IMR-90 (cell line): ENCODE results near the gene ZNF366. TPM values are rescaled to one million over a fixed set of nuclear protein-coding genes. Genes with fewer than 3 reads are reported as not detected.

Experiments
- ATAC-seq: fragments of 200-7000 bp; cut with Tn5 transposase; 2 replicates; pipeline ENCODE4 v1.9.1; 2020; ENCODE audit warnings: low read depth, mild to moderate bottlenecking, moderate library complexity
- BruUV-seq: library from RNA; stranded (reverse); fragments of 400-500 nt; replicated peaks from 2 replicates; lab custom pipeline; 2021; lab: Mats Ljungman, UMichigan
- CTCF ChIA-PET: fragments of 300-600 bp; formaldehyde crosslinking; extraction: SDS; loops from one replicate; lab custom pipeline; 2021; ENCODE audit warnings: antibody characterized with exemption; lab: Yijun Ruan, JAX
- POLR2A ChIA-PET: fragments of 300-600 bp; sonication (Branson Sonifier 250); formaldehyde crosslinking; loops from one replicate; lab custom pipeline; 2022; ENCODE audit warnings: antibody characterized with exemption; ENCODE audit not compliant: unreplicated experiment; lab: Charles Lee
- DNase-seq: peaks from one replicate; pipeline ENCODE4 v3.0.0; 2013
- H2AFZ ChIP-seq: replicated peaks from 2 replicates; pipeline ENCODE3; 2013; ENCODE audit warnings: low read length, mild to moderate bottlenecking; ENCODE audit not compliant: poor library complexity
- H2AK5ac ChIP-seq: 2 replicates; pipeline ENCODE4 v1.6.1; 2013; ENCODE audit warnings: low read depth, low read length, inconsistent platforms
- H2AK9ac ChIP-seq: replicated peaks from 2 replicates; pipeline ENCODE3; 2013; ENCODE audit warnings: mild to moderate bottlenecking, low read depth, low read length, moderate library complexity; ENCODE audit not compliant: poor library complexity
- H2BK120ac ChIP-seq: 2 replicates; pipeline ENCODE4 v1.6.1; 2013; ENCODE audit warnings: low read depth, low read length, inconsistent platforms
- H2BK15ac ChIP-seq: 3 replicates; pipeline ENCODE4 v1.6.1; 2013; ENCODE audit warnings: low read depth, low read length, inconsistent platforms
- H2BK20ac ChIP-seq: 2 replicates; pipeline ENCODE4 v1.6.1; 2013; ENCODE audit warnings: low read depth, mild to moderate bottlenecking, inconsistent platforms, low read length, moderate library complexity
- H2BK5ac ChIP-seq: 2 replicates; pipeline ENCODE4 v1.6.1; 2013; ENCODE audit warnings: mild to moderate bottlenecking, low read depth, low read length, inconsistent platforms; ENCODE audit not compliant: poor library complexity, severe bottlenecking
- H3K14ac ChIP-seq: replicated peaks from 2 replicates; pipeline ENCODE4 v1.6.1; 2013; ENCODE audit warnings: low read depth, low read length, inconsistent platforms
- H3K18ac ChIP-seq: 2 replicates; pipeline ENCODE4 v1.6.1; 2013; ENCODE audit warnings: low read depth, low read length, control low read depth
- H3K23ac ChIP-seq: 2 replicates; pipeline ENCODE4 v1.6.1; 2013; ENCODE audit warnings: low read depth, low read length, inconsistent platforms
- H3K27ac ChIP-seq: 2 replicates; pipeline ENCODE4 v1.5.1; 2013; ENCODE audit warnings: mild to moderate bottlenecking, control low read depth, low read length; ENCODE audit not compliant: insufficient read depth
- H3K27me3 ChIP-seq: 2 replicates; pipeline ENCODE4 v1.6.1; 2013; ENCODE audit warnings: low read length; ENCODE audit not compliant: control insufficient read depth, insufficient read depth
- H3K36me3 ChIP-seq: 2 replicates; pipeline ENCODE4 v1.6.1; 2013; ENCODE audit warnings: low read length, mixed read lengths; ENCODE audit not compliant: control insufficient read depth, insufficient read depth
- H3K4ac ChIP-seq: 2 replicates; pipeline ENCODE4 v1.6.1; 2013; ENCODE audit warnings: low read depth, low read length, inconsistent platforms
- H3K4me1 ChIP-seq: 2 replicates; pipeline ENCODE4 v1.6.1; 2013; ENCODE audit warnings: low read length, mixed read lengths; ENCODE audit not compliant: control insufficient read depth, insufficient read depth
- H3K4me2 ChIP-seq: 2 replicates; pipeline ENCODE4 v1.6.1; 2013; ENCODE audit warnings: low read depth, mild to moderate bottlenecking, control low read depth, low read length, moderate library complexity
- H3K4me3 ChIP-seq: 2 replicates; pipeline ENCODE4 v1.5.1; 2013; ENCODE audit warnings: low read depth, mild to moderate bottlenecking, control low read depth, low read length, moderate library complexity; ENCODE audit not compliant: insufficient read depth
- H3K56ac ChIP-seq: 2 replicates; pipeline ENCODE4 v1.6.1; 2013; ENCODE audit warnings: low read length, inconsistent platforms; ENCODE audit not compliant: insufficient read depth; ENCODE audit errors: extremely low read depth
- H3K79me1 ChIP-seq, 2 experiments: 2 replicates each; pipeline ENCODE4 v1.6.1; 2013; ENCODE audit warnings: low read length in 2 of 2, inconsistent platforms in 1 of 2, low read depth in 1 of 2
- H3K9ac ChIP-seq: 2 replicates; pipeline ENCODE4 v1.6.1; 2013; ENCODE audit warnings: low read depth, low read length, control low read depth
- H3K9me1 ChIP-seq: 2 replicates; pipeline ENCODE4 v1.6.1; 2013; ENCODE audit warnings: low read length, inconsistent platforms; ENCODE audit not compliant: insufficient read depth
- H3K9me3 ChIP-seq: 2 replicates; pipeline ENCODE4 v1.6.1; 2013; ENCODE audit warnings: low read length; ENCODE audit not compliant: control insufficient read depth, insufficient read depth
- H4K20me1 ChIP-seq: 2 replicates; pipeline ENCODE4 v1.6.1; 2013; ENCODE audit warnings: low read length, inconsistent platforms; ENCODE audit not compliant: insufficient read depth
- H4K5ac ChIP-seq: 2 replicates; pipeline ENCODE4 v1.6.1; 2013; ENCODE audit warnings: mild to moderate bottlenecking, low read depth, low read length, control low read depth
- H4K8ac ChIP-seq, 2 experiments: 2 replicates each; pipeline ENCODE4 v1.6.1; 2013; ENCODE audit warnings: low read depth in 2 of 2, low read length in 2 of 2, control low read depth in 1 of 2, inconsistent platforms in 1 of 2
- H4K91ac ChIP-seq: 2 replicates; pipeline ENCODE4 v1.6.1; 2013; ENCODE audit warnings: low read depth, low read length, inconsistent platforms; ENCODE audit not compliant: insufficient read depth
- BHLHE40 ChIP-seq: fragments of 150-350 bp; IDR thresholded peaks from 2 replicates; pipeline ENCODE4 v1.6.1; 2016; ENCODE audit warnings: mild to moderate bottlenecking, low read depth, low read length
- CEBPB ChIP-seq: IDR thresholded peaks from 2 replicates; pipeline ENCODE4 v1.6.1; 2012; ENCODE audit warnings: low read depth, low read length, improper control_type of control experiment
- CHD1 ChIP-seq: IDR thresholded peaks from 2 replicates; pipeline ENCODE4 v1.6.1; 2012; ENCODE audit warnings: low read depth, low read length, improper control_type of control experiment
- CTCF ChIP-seq: conservative IDR thresholded peaks from 2 replicates; pipeline ENCODE4 v1.5.1; 2012; ENCODE audit warnings: mild to moderate bottlenecking, low read depth, low read length, improper control_type of control experiment
- ELK1 ChIP-seq: fragments of 150-350 bp; IDR thresholded peaks from 2 replicates; pipeline ENCODE4 v1.6.1; 2016; ENCODE audit warnings: low read depth, mild to moderate bottlenecking, low read length, moderate library complexity, borderline replicate concordance
- FOS ChIP-seq: fragments of 150-350 bp; IDR thresholded peaks from 2 replicates; pipeline ENCODE4 v1.6.1; 2016; ENCODE audit warnings: low read depth, low read length
- MAFK ChIP-seq: IDR thresholded peaks from 2 replicates; pipeline ENCODE4 v1.6.1; 2012; ENCODE audit warnings: low read depth, low read length, improper control_type of control experiment
- MAZ ChIP-seq: IDR thresholded peaks from 2 replicates; pipeline ENCODE4 v1.6.1; 2012; ENCODE audit warnings: low read depth, mild to moderate bottlenecking, low read length, improper control_type of control experiment, moderate library complexity, borderline replicate concordance
- MXI1 ChIP-seq: IDR thresholded peaks from 2 replicates; pipeline ENCODE4 v1.6.1; 2012; ENCODE audit warnings: low read depth, mild to moderate bottlenecking, low read length, moderate library complexity, borderline replicate concordance
- NFE2L2 ChIP-seq: fragments of 150-350 bp; IDR thresholded peaks from 2 replicates; pipeline ENCODE4 v1.6.1; 2016; ENCODE audit warnings: low read depth, mild to moderate bottlenecking, low read length
- POLR2A ChIP-seq: IDR thresholded peaks from 2 replicates; pipeline ENCODE4 v1.6.1; 2012; ENCODE audit warnings: mild to moderate bottlenecking, low read depth, low read length
- RAD21 ChIP-seq: IDR thresholded peaks from 2 replicates; pipeline ENCODE4 v1.6.1; 2012; ENCODE audit warnings: low read length, improper control_type of control experiment
- RCOR1 ChIP-seq: IDR thresholded peaks from 2 replicates; pipeline ENCODE4 v1.6.1; 2012; ENCODE audit warnings: mild to moderate bottlenecking, low read length, improper control_type of control experiment; ENCODE audit not compliant: insufficient replicate concordance
- RFX5 ChIP-seq: IDR thresholded peaks from 2 replicates; pipeline ENCODE4 v1.8.0; 2012; ENCODE audit warnings: low read depth, mild to moderate bottlenecking, low read length, moderate library complexity
- SMC3 ChIP-seq: fragments of 150-350 bp; IDR thresholded peaks from 2 replicates; pipeline ENCODE4 v1.6.1; 2016; ENCODE audit warnings: low read depth, mild to moderate bottlenecking, antibody characterized with exemption, low read length, moderate library complexity
- USF2 ChIP-seq: fragments of 150-350 bp; IDR thresholded peaks from 2 replicates; pipeline ENCODE4 v1.6.1; 2017; ENCODE audit warnings: mild to moderate bottlenecking, antibody characterized with exemption, low read length, low read depth
- WGBS, 2 experiments: methylation state at CpG; one replicate each; pipeline versions ENCODE4 v1.1.5 to v1.1.7; 2013; ENCODE audit warnings: missing lambda C conversion rate in 2 of 2; ENCODE audit not compliant: insufficient read length in 1 of 2; ENCODE audit errors: extremely low coverage in 2 of 2; 5-methylcytosine and 5-hydroxymethylcytosine counted together
- dilution Hi-C: fragments of 300-500 bp; cut with HindIII; formaldehyde crosslinking; loops from one replicate; pipeline ENCODE4 v1.14.3; 2018; ENCODE audit warnings: low sequenced_read_pairs; ENCODE audit not compliant: unreplicated experiment
- in situ Hi-C: fragments of 300-500 bp; cut with MboI; formaldehyde crosslinking; loops from 3 replicates; pipeline ENCODE4 v1.14.3; 2019; ENCODE audit warnings: low sequenced_read_pairs, inconsistent platforms, mixed read lengths
- intact Hi-C: fragments of 100-400 bp; cut with micrococcal nuclease; formaldehyde crosslinking; loops from 2 replicates; pipeline ENCODE4 v1.10.0; 2022
- polyA plus RNA-seq, 3 experiments: library from polyadenylated mRNA; depleted of rRNA; stranded (reverse); fragments of >200 nt; gene quantifications; 2 replicates each; pipeline ENCODE4 v1.2.3, GENCODE V29; 2012; ENCODE audit warnings: low replicate concordance in 1 of 3
- total RNA-seq: library from RNA; depleted of rRNA; stranded (reverse); fragments of >200 nt; gene quantifications from 2 replicates; pipeline ENCODE4 v1.2.3, GENCODE V29; 2012

The ZNF366 gene
- total and polyA plus RNA-seq, 2 of the 4 experiments (the other 2 are of a cell fraction) = not detected

- Histone ChIP-seq H3K36me3 (no peaks in the 10 kb centered on the region), H2BK120ac (no peak overlapping the region), H3K14ac (no peak overlapping the region), H2AK5ac (no peak overlapping the region), H3K4me1 (no peaks in the 10 kb centered on the region), H3K27me3 (no peaks in the 10 kb centered on the region), H4K20me1 (no peaks in the 10 kb centered on the region), H2BK15ac (no peak overlapping the region; the same call in 2 of the 3 replicates), H3K9ac (no peak overlapping the region), H3K4me3 (no peak overlapping the region), H3K23ac (no peak overlapping the region), H3K9me3 (no peaks in the 10 kb centered on the region), H4K8ac (no peak overlapping the region), H2AK9ac (no peak overlapping the region), H3K56ac (no peak overlapping the region), H3K4ac (no peak overlapping the region), H4K5ac (no peak overlapping the region), H3K79me1 (no peaks in the 10 kb centered on the region), H3K27ac (no peak overlapping the region), H3K18ac (no peak overlapping the region), H4K91ac (no peak overlapping the region), H2AFZ (peak overlapping the region; percentile 18), H2BK5ac (no peak overlapping the region), H2BK20ac (peak overlapping the region; percentile 28; the same call in 1 of the 2 replicates), H3K9me1 (no peaks in the 10 kb centered on the region), H3K4me2 (no peak overlapping the region)
- POLR2A ChIA-PET = no interaction called here
- TF ChIP-seq CEBPB = no peak
- TF ChIP-seq CHD1 = no peak
- no peak for TF ChIP-seq CTCF
- no peak for TF ChIP-seq SMC3
- no peak for TF ChIP-seq MAFK
- no peak for TF ChIP-seq BHLHE40
- no peak for TF ChIP-seq POLR2A
- TF ChIP-seq RFX5 = no peak
- TF ChIP-seq USF2 = no peak
- TF ChIP-seq FOS = no peak
- no peak for TF ChIP-seq MAZ
- no peak for TF ChIP-seq ELK1
- no peak for TF ChIP-seq NFE2L2
- no peak for TF ChIP-seq RAD21
- TF ChIP-seq RCOR1 = no peak
- no peak for TF ChIP-seq MXI1
- WGBS, 2 experiments = 80% methylated on average over 2 of the region's 9 CpGs; no CpG with 5 or more reads in 1 of the 2 experiments
- intact Hi-C loops (no loop called here), in situ Hi-C loops (no loop called here), dilution Hi-C loops (no loop called here)
- no peak for ATAC-seq
- DNase-seq = no peak
- CTCF ChIA-PET = no interaction called here
- no TSS peak for BruUV-seq
These were observed 88.9 kb downstream of the ZNF366 start for GRCh38 chr5:72418271-72418670.
